Measurements from ENCODE around the gene BRD3OS.
"Not testable (repeated sequence)": the region's sequence is repeated elsewhere in the genome, so short reads cannot be mapped to it uniquely, and the experiment has no call there.

The BRD3OS gene

GRCh38 chr9:134060546-134060945, 35.3 kb downstream of the BRD3OS start:
- in situ Hi-C loops (cut with MboI; ENCODE audit: low sequenced_read_pairs): no loop called here

- in situ Hi-C loops (cut with MboI; ENCODE audit: low sequenced_read_pairs): no loop called here
Observed at GRCh38 chr9:134061019-134061687, 35.9 kb downstream of the BRD3OS start.

- in situ Hi-C loops (cut with MboI; ENCODE audit: low sequenced_read_pairs): no loop called here
Observed at GRCh38 chr9:134061688-134062371, 36.5 kb downstream of the BRD3OS start.

- in situ Hi-C loops (cut with MboI; ENCODE audit: low sequenced_read_pairs): no loop called here
Observed at GRCh38 chr9:134062461-134063087, 37.3 kb downstream of the BRD3OS start.

GRCh38 chr9:134063088-134063570, 37.8 kb downstream of the BRD3OS start:
- in situ Hi-C loops (cut with MboI; ENCODE audit: low sequenced_read_pairs): no loop called here

GRCh38 chr9:134063571-134064450, 38.5 kb downstream of the BRD3OS start:
- in situ Hi-C loops (cut with MboI; ENCODE audit: low sequenced_read_pairs): no loop called here

- in situ Hi-C loops (cut with MboI; ENCODE audit: low sequenced_read_pairs): no loop called here
Observed at GRCh38 chr9:134064711-134065110, 39.4 kb downstream of the BRD3OS start.

- in situ Hi-C loops (cut with MboI; ENCODE audit: low sequenced_read_pairs): no loop called here
Observed at GRCh38 chr9:134065612-134066419, 40.5 kb downstream of the BRD3OS start.

- in situ Hi-C loops (cut with MboI; ENCODE audit: low sequenced_read_pairs): no loop called here
Observed at GRCh38 chr9:134066526-134066912, 41.2 kb downstream of the BRD3OS start.

- in situ Hi-C loops (cut with MboI; ENCODE audit: low sequenced_read_pairs): no loop called here
Observed at GRCh38 chr9:134066913-134067851, 41.9 kb downstream of the BRD3OS start.

GRCh38 chr9:134067904-134068743, 42.8 kb downstream of the BRD3OS start, which contains the start of gene BRD3:
Gene BRD3, minus strand, starts transcription at chr9:134068026. Its CDS starts 14,549 bp downstream, at chr9:134053477.
- in situ Hi-C loops (cut with MboI; ENCODE audit: low sequenced_read_pairs): no loop called here

- in situ Hi-C loops (cut with MboI; ENCODE audit: low sequenced_read_pairs): no loop called here
Observed at GRCh38 chr9:134068744-134069479, 43.6 kb downstream of the BRD3OS start.

GRCh38 chr9:134069480-134070399, 44.5 kb downstream of the BRD3OS start:
- in situ Hi-C loops (cut with MboI; ENCODE audit: low sequenced_read_pairs): no loop called here

GRCh38 chr9:134071149-134071548, 45.9 kb downstream of the BRD3OS start:
- in situ Hi-C loops (cut with MboI; ENCODE audit: low sequenced_read_pairs): no loop called here

- in situ Hi-C loops (cut with MboI; ENCODE audit: low sequenced_read_pairs): not testable (repeated sequence)
Observed at GRCh38 chr9:134072683-134073082, 47.4 kb downstream of the BRD3OS start.

GRCh38 chr9:134073500-134073899, 48.2 kb downstream of the BRD3OS start:
- in situ Hi-C loops (cut with MboI; ENCODE audit: low sequenced_read_pairs): no loop called here

Measured in HL-60/S4 treated with phorbol 12-myristate 13-acetate at 8.2 ng/mL for 4 days and 3 days (cell line).